ENCODE results near the gene SPN.

Gene SPN

DNA sequence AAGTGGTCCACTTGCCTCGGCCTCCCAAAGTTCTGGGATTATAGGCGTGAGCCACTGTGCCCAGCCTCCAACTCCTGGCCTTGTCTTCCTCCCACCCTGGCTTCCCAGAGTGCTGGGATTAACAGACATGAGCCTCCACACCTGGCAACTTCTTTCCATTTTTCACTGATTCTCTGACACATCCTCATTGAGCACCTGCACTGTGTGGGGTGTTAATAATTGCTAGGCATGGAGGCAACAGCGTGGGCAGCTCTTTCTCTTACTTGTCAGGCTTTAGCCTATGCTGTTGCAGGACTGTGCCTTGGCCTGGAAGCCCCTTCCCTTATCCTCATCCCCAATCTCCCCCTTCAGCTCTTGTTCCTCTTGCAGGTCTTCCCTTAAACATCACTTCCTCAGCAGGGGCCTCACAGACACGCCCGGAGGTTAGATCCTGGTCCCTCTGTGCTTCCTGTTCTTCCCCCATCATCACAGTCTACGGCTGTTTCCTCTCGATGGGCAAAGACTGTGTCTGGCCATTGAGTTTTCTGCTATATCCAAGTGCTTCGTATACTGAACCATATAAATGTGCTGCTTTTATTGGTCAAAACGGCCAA, 23.8 kb downstream of the SPN start:
- no peak for TF ChIP-seq ZNF654 (tag by site-specific recombination; IDR thresholded peaks at IDR 0.05; ENCODE audit: low read depth)
- ChIA-PET CTCF (interaction anchor here (1.5 to 2.0 kb wide), 2 partner anchors 11 to 14 kb away, joined by 5 to 8 read pairs; no protein-coding TSS in a partner anchor), POLR2A (no interaction called here)
- H3K27ac ChIP-seq (ENCODE audit: extremely low read depth, low read depth, low read length), result no peak overlapping the region
- no peaks in the 10 kb centered on the region for H3K9me3 ChIP-seq (ENCODE audit: control insufficient read depth, insufficient read depth, low read depth, low read length)
- H3K4me3 ChIP-seq (ENCODE audit: low read depth, low read length), result no peak overlapping the region
- H3K4me1 ChIP-seq (ENCODE audit: control insufficient read depth, insufficient read depth, low read length), result no peaks in the 10 kb centered on the region
- peaks cover 0 to 4% of the 10 kb centered on the region in 2 experiments; a peak in 2 of 3 replicates for H3K36me3 ChIP-seq (ENCODE audit: control insufficient read depth in 2 of 2, insufficient read depth in 1 of 2, low read length in 2 of 2)

DNA sequence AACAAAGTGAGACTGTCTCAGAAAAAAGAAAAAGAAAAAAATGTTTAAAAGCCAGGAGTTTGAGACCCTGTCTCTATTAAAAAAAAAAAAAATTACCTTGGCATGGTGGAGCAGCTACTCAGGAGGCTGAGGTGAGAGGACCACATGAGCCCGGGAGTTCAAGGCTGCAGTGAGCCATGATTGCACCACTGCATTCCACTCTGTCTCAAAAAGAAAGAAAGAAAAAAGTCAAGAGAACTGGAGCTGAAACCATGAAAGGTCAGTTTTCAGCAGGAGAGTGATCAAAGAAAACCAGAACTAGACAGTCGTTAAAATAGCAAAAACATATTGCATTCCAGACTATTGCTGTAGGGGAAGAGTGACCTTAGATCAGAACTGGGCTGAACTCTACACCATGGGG, 24.7 kb downstream of the SPN start:
- H3K9me3 ChIP-seq (ENCODE audit: control insufficient read depth, insufficient read depth, low read depth, low read length), result no peaks in the 10 kb centered on the region
- POLR2A ChIA-PET, result no interaction called here
- H3K36me3 ChIP-seq (ENCODE audit: control insufficient read depth in 2 of 2, insufficient read depth in 1 of 2, low read length in 2 of 2), result peaks cover 0 to 4% of the 10 kb centered on the region in 2 experiments; a peak in 2 of 3 replicates
- no peak overlapping the region for H3K4me3 ChIP-seq (ENCODE audit: low read depth, low read length)
- H3K4me1 ChIP-seq (ENCODE audit: control insufficient read depth, insufficient read depth, low read length), result no peaks in the 10 kb centered on the region
- H3K27ac ChIP-seq (ENCODE audit: extremely low read depth, low read depth, low read length), result no peak overlapping the region
- CTCF ChIA-PET, result interaction anchor here (0.6 to 2.0 kb wide), 4 partner anchors 12 to 246 kb away, joined by 5 to 8 read pairs (median 6); no protein-coding TSS in a partner anchor
- TF ChIP-seq ZNF19 (tag by site-specific recombination; IDR thresholded peaks at IDR 0.05; ENCODE audit: low read depth), result no peak
- TF ChIP-seq, protein P1, sequence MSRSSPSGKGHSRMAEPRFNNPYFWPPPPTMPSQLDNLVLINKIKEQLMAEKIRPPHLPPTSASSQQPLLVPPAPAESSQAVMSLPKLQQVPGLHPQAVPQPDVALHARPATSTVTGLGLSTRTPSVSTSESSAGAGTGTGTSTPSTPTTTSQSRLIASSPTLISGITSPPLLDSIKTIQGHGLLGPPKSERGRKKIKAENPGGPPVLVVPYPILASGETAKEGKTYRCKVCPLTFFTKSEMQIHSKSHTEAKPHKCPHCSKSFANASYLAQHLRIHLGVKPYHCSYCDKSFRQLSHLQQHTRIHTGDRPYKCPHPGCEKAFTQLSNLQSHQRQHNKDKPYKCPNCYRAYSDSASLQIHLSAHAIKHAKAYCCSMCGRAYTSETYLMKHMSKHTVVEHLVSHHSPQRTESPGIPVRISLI (tag by site-specific recombination; IDR thresholded peaks at IDR 0.05), result no peak
- no peak for TF ChIP-seq ZNF747 (tag by site-specific recombination; IDR thresholded peaks at IDR 0.05)
- no peak for TF ChIP-seq ZNF610 (tag by site-specific recombination; IDR thresholded peaks at IDR 0.05; ENCODE audit: borderline replicate concordance)
- TF ChIP-seq, protein P2, sequence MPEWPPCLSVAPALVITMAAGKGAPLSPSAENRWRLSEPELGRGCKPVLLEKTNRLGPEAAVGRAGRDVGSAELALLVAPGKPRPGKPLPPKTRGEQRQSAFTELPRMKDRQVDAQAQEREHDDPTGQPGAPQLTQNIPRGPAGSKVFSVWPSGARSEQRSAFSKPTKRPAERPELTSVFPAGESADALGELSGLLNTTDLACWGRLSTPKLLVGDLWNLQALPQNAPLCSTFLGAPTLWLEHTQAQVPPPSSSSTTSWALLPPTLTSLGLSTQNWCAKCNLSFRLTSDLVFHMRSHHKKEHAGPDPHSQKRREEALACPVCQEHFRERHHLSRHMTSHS (tag by site-specific recombination; IDR thresholded peaks at IDR 0.05), result no peak
- TF ChIP-seq ZSCAN30 (tag by site-specific recombination; IDR thresholded peaks at IDR 0.05), result no peak
- TF ChIP-seq FEZF1 (tag by site-specific recombination; IDR thresholded peaks at IDR 0.05), result no peak
- no peak for TF ChIP-seq ZNF155 (tag by site-specific recombination; IDR thresholded peaks at IDR 0.05)
- no peak for TF ChIP-seq ZNF404 (tag by site-specific recombination; IDR thresholded peaks at IDR 0.05)
- TF ChIP-seq ZNF837 (tag by site-specific recombination; IDR thresholded peaks at IDR 0.05), result no peak
- no peak for TF ChIP-seq IKZF3 (tag by site-specific recombination; IDR thresholded peaks at IDR 0.05)
- no peak for TF ChIP-seq ZNF600 (tag by site-specific recombination; IDR thresholded peaks at IDR 0.05)
- TF ChIP-seq, protein P3, sequence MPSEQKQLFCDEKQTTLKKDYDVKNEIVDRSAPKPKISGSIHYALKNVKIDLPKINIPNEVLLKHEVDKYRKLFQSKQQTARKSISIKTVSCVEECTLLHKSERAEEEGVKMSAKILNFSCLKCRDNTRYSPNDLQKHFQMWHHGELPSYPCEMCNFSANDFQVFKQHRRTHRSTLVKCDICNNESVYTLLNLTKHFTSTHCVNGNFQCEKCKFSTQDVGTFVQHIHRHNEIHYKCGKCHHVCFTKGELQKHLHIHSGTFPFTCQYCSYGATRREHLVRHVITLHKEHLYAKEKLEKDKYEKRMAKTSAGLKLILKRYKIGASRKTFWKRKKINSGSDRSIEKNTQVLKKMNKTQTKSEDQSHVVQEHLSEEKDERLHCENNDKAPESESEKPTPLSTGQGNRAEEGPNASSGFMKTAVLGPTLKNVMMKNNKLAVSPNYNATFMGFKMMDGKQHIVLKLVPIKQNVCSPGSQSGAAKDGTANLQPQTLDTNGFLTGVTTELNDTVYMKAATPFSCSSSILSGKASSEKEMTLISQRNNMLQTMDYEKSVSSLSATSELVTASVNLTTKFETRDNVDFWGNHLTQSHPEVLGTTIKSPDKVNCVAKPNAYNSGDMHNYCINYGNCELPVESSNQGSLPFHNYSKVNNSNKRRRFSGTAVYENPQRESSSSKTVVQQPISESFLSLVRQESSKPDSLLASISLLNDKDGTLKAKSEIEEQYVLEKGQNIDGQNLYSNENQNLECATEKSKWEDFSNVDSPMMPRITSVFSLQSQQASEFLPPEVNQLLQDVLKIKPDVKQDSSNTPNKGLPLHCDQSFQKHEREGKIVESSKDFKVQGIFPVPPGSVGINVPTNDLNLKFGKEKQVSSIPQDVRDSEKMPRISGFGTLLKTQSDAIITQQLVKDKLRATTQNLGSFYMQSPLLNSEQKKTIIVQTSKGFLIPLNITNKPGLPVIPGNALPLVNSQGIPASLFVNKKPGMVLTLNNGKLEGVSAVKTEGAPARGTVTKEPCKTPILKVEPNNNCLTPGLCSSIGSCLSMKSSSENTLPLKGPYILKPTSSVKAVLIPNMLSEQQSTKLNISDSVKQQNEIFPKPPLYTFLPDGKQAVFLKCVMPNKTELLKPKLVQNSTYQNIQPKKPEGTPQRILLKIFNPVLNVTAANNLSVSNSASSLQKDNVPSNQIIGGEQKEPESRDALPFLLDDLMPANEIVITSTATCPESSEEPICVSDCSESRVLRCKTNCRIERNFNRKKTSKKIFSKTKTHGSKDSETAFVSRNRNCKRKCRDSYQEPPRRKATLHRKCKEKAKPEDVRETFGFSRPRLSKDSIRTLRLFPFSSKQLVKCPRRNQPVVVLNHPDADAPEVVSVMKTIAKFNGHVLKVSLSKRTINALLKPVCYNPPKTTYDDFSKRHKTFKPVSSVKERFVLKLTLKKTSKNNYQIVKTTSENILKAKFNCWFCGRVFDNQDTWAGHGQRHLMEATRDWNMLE (tag by site-specific recombination; conservative IDR thresholded peaks at IDR 0.05; ENCODE audit: low read depth), result no peak
- TF ChIP-seq ZNF473 (tag by site-specific recombination; IDR thresholded peaks at IDR 0.05), result no peak
- no peak for TF ChIP-seq ZNF133 (tag by site-specific recombination; IDR thresholded peaks at IDR 0.05)
- no peak for TF ChIP-seq KLF8 (tag by site-specific recombination; IDR thresholded peaks at IDR 0.05)
- TF ChIP-seq ZNF670 (tag by site-specific recombination; IDR thresholded peaks at IDR 0.05; ENCODE audit: low read depth), result no peak
- TF ChIP-seq, protein P4, sequence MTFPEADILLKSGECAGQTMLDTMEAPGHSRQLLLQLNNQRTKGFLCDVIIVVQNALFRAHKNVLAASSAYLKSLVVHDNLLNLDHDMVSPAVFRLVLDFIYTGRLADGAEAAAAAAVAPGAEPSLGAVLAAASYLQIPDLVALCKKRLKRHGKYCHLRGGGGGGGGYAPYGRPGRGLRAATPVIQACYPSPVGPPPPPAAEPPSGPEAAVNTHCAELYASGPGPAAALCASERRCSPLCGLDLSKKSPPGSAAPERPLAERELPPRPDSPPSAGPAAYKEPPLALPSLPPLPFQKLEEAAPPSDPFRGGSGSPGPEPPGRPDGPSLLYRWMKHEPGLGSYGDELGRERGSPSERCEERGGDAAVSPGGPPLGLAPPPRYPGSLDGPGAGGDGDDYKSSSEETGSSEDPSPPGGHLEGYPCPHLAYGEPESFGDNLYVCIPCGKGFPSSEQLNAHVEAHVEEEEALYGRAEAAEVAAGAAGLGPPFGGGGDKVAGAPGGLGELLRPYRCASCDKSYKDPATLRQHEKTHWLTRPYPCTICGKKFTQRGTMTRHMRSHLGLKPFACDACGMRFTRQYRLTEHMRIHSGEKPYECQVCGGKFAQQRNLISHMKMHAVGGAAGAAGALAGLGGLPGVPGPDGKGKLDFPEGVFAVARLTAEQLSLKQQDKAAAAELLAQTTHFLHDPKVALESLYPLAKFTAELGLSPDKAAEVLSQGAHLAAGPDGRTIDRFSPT (tag by site-specific recombination; IDR thresholded peaks at IDR 0.05), result no peak
- TF ChIP-seq ZNF175 (tag by site-specific recombination; IDR thresholded peaks at IDR 0.05), result no peak
- no peak for TF ChIP-seq ZBTB8A (tag by site-specific recombination; IDR thresholded peaks at IDR 0.05)
